ENCODE data around the gene PAIP2. TPM values are rescaled to one million over a fixed set of nuclear protein-coding genes. Genes with fewer than 3 reads are reported as not detected.

Gene PAIP2
- total RNA-seq, 2 donors from 2014 or later = 29.0 to 54.2 TPM

DNA sequence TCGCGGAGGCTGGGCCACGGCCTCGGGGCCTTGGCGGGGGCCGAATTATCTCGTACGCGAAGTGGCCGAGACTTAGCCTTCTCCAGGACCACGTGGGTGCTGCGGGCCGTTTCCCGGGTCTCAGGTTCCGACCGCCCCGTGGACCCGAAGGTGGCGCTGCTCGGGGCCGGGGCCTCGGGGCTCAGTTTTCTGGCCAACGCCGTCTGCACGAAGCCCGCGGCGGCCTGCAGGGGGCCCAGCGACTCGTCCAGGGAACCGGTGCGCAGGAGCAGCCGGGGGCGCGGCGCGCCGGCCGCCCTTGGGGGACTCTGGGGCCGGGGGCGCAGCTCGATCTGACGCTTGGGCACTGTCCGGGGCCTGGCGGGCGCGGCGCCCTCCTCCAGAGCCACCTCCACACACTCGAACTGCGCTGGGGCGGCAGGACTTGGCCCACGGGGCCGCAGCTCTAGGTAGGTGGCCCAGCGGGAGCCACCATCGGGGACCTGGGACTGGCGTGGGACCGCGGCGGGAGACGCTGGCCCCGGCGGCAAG lies 52.5 kb downstream of the PAIP2 start:
- Histone ChIP-seq H3K27me3 (peaks cover 0 to 11% of the 10 kb centered on the region in 2 donors), H3K27ac (no peak overlapping the region), H3K36me3 (replicated peaks in 1 of 2; ENCODE audit: insufficient read depth in 1 of 2, low read depth in 2 of 2) (no peaks in the 10 kb centered on the region), H3K4me3 (no peak overlapping the region), H3K4me1 (peaks cover 30% of the 10 kb centered on the region), H3K9me3 (no peaks in the 10 kb centered on the region)
- DNase-seq = peak in 1 of 4 donors; percentile 50
- TF ChIP-seq, protein P1, sequence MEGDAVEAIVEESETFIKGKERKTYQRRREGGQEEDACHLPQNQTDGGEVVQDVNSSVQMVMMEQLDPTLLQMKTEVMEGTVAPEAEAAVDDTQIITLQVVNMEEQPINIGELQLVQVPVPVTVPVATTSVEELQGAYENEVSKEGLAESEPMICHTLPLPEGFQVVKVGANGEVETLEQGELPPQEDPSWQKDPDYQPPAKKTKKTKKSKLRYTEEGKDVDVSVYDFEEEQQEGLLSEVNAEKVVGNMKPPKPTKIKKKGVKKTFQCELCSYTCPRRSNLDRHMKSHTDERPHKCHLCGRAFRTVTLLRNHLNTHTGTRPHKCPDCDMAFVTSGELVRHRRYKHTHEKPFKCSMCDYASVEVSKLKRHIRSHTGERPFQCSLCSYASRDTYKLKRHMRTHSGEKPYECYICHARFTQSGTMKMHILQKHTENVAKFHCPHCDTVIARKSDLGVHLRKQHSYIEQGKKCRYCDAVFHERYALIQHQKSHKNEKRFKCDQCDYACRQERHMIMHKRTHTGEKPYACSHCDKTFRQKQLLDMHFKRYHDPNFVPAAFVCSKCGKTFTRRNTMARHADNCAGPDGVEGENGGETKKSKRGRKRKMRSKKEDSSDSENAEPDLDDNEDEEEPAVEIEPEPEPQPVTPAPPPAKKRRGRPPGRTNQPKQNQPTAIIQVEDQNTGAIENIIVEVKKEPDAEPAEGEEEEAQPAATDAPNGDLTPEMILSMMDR (IDR thresholded peaks at IDR 0.05) = peak in 2 of 7 experiments; percentile 27 to 43
- TF ChIP-seq POLR2A (IDR thresholded peaks at IDR 0.05) = no peak
- 5 to 12% methylated on average over 10 to 20 of the region's 62 CpGs for WGBS, 2 donors
- ATAC-seq = peak; percentile 30
- intact Hi-C loops (cut with DNase I) = no loop called here

DNA sequence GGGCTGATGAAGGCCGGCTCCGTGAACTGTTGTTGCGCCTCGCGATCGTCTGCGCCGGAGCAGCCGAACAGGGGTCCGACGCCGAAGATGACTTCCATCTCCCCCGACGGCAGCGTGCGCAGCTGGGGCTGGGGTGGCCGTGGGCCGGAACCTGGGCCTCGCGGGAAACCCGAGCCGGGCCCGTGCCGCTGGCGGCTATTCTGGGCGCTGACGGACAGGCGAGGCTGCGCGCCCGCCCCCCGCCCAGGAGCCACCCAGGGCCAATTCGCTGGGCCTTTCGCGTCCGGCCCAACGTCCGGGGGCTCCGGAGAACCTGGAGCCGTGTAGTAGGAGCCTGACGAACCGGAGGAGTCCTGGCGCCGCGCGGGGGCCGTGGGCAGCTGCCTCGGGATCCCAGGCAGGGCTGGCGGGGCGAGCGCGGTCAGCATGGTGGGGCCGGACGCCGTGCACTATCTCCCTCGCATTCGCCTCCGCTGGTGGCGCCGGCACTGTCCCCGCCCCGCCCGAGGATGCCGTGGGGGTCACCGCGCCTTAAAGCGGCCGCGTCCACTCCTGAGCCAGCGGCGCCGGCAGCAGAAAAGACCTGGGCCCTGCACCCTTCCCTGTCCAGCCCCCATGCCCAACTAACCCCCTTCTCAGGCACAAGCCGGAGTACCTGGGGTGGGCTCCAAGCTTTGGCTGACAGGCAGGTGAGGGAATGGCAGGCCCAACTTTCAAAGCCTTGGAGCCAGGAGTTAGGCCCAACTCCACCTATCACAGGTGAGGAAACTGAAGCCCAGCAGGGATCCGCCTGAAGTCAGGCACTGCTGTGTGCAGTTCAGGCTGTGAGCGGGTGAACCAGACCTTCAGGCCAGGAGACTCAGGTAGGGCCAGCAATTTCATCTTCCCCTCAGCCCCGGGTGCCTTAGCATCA lies 53.3 kb downstream of the PAIP2 start, which contains the start of gene PROB1:
PROB1 (minus strand) TSS at position 451 of the 913 bp plus-strand sequence; CDS start at position 428, 23 bp downstream.
- ATAC-seq = peak; percentile 25

DNA sequence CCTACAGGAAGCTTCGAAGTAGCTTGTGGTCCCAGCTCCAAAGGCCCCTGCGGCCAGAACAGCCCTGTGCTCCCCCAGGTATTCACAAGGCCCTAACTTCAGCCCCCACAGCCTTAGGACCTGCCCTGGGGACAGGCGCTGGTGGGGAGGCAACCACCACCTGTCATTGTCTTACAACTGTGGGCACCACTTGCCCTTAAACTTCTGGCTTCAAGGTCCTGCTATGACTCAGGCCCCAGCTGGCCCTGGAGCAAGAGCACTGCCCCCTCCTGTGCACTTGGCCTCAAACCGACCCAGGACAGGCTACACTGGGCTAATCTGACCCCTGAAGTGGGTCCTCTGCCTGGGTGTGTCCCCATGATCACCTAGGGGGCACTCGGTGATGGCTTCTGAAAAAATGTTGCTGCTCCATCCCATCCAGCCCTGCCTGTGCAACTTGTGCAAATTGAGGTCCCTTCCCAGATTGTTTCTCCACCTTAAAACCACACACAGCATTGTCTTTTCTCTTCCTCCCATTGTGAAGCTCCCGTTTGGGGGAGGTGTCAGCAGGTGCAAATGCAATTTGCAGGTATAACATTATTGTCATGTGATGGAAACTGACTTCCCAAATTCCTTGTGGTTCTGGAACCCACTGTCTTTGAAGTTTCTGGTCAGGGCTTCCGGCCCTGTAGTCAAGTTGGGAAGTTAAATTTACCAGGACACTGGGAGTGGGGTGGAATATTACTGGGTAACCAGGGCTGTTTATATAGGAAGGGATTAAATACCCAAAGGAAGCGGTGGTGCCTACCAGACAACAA lies 54.4 kb downstream of the PAIP2 start:
- Histone ChIP-seq H3K9me3 (no peaks in the 10 kb centered on the region), H3K36me3 (replicated peaks in 1 of 2; ENCODE audit: insufficient read depth in 1 of 2, low read depth in 2 of 2) (no peaks in the 10 kb centered on the region), H3K4me3 (no peak overlapping the region), H3K27ac (no peak overlapping the region), H3K4me1 (peaks cover 30% of the 10 kb centered on the region), H3K27me3 (peaks cover 0 to 11% of the 10 kb centered on the region in 2 donors)
- intact Hi-C loops (cut with DNase I) = no loop called here
- DNase-seq (no peak), ATAC-seq (no peak)
- no peak for TF ChIP-seq POLR2A (IDR thresholded peaks at IDR 0.05)
- TF ChIP-seq, protein P1 (IDR thresholded peaks at IDR 0.05) = no peak
- 83 to 91% methylated on average over 5 to 7 of the region's 8 CpGs for WGBS, 2 donors

More for the DNA sequence above, 53.3 kb downstream of the PAIP2 start, which contains the start of gene PROB1:
- H3K4me3 ChIP-seq = no peak within 1 kb of the TSS
- H3K9me3 ChIP-seq = no peaks in the 10 kb centered on the region
- 20 to 21% methylated on average over 4 to 66 of the region's 76 CpGs for WGBS, 2 donors
- intact Hi-C loops (cut with DNase I) = no loop called here
- DNase-seq = no peak
- H3K27ac ChIP-seq = no peak within 1 kb of the TSS
- peaks cover 0 to 11% of the 10 kb centered on the region in 2 donors for H3K27me3 ChIP-seq
- no peaks in the 10 kb centered on the region for H3K36me3 ChIP-seq (replicated peaks in 1 of 2; ENCODE audit: insufficient read depth in 1 of 2, low read depth in 2 of 2)
- TF ChIP-seq POLR2A (IDR thresholded peaks at IDR 0.05) = no peak
- TF ChIP-seq, protein P1 (IDR thresholded peaks at IDR 0.05) = no peak
- peaks cover 30% of the 10 kb centered on the region for H3K4me1 ChIP-seq

DNA sequence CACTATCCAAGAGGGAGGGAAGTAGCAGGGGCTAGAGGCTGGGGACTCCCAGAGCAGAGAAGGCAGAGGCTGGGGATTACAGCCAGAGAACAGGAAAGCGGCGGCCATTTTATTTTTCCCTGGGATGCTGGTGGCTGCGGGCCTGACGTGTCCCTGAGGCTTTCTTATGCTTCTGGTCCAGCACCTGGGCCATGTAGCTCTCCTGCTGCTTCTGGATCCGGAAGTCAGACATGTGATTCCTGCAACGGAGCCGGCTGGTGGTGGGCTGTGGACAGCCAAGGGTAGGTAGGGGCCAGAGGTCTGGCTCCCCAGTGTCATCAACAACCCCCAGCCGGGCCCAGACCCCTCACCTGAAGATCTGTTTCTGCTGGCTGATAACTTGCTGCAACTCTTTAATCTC lies 55.0 kb downstream of the PAIP2 start:
- no peaks in the 10 kb centered on the region for H3K36me3 ChIP-seq (replicated peaks in 1 of 2; ENCODE audit: insufficient read depth in 1 of 2, low read depth in 2 of 2)
- H3K4me1 ChIP-seq = peaks cover 30% of the 10 kb centered on the region
- H3K4me3 ChIP-seq = no peak overlapping the region
- H3K9me3 ChIP-seq = no peaks in the 10 kb centered on the region
- intact Hi-C loops (cut with DNase I) = no loop called here
- no peak overlapping the region for H3K27ac ChIP-seq
- no peak for DNase-seq
- 79 to 91% methylated on average over 6 to 8 of the region's 8 CpGs for WGBS, 2 donors
- peaks cover 0 to 11% of the 10 kb centered on the region in 2 donors for H3K27me3 ChIP-seq
- TF ChIP-seq, protein P1 (IDR thresholded peaks at IDR 0.05) = no peak
- TF ChIP-seq POLR2A (IDR thresholded peaks at IDR 0.05) = no peak
- ATAC-seq = no peak
